Urinary bladder (tissue), 4 donors: ENCODE measurements around the gene KLK15. TPM values are rescaled to one million over a fixed set of nuclear protein-coding genes. Genes with fewer than 3 reads are reported as not detected.

Experiments used
- DNase-seq: peaks from one replicate; pipeline ENCODE4 v3.0.0-alpha.2; 2015; ENCODE audit errors: extremely low spot score
- H3K27ac ChIP-seq: one replicate; pipeline ENCODE4 v1.5.1; 2013; ENCODE audit warnings: low read depth, mild to moderate bottlenecking, moderate library complexity
- H3K36me3 ChIP-seq: one replicate; pipeline ENCODE4 v1.6.1; 2013; ENCODE audit warnings: mild to moderate bottlenecking, moderate library complexity; ENCODE audit not compliant: insufficient read depth
- H3K4me1 ChIP-seq: one replicate; pipeline ENCODE4 v1.6.1; 2013; ENCODE audit warnings: mild to moderate bottlenecking, moderate library complexity; ENCODE audit not compliant: insufficient read depth
- H3K4me3 ChIP-seq: one replicate; pipeline ENCODE4 v1.5.1; 2013; ENCODE audit warnings: low read depth, low read length
- WGBS: extraction: QIAGEN DNeasy Blood & Tissue Kit; methylation state at CpG from one replicate; pipeline ENCODE4 v1.1.7; 2013; 5-methylcytosine and 5-hydroxymethylcytosine counted together
- polyA plus RNA-seq: library from polyadenylated mRNA; stranded (reverse); fragments of 200-250 nt; gene quantifications from one replicate; pipeline ENCODE4 v1.2.3, GENCODE V29; 2013
- small RNA-seq: library from RNA; depleted of rRNA; stranded (forward); fragments of <200 nt; gene quantifications from one replicate; pipeline ENCODE3, GENCODE V24; 2014
- total RNA-seq: library from RNA; depleted of rRNA; stranded (reverse); fragments of >200 nt; gene quantifications from one replicate; pipeline ENCODE4 v1.2.3, GENCODE V29; 2014
- donor health status: healthy with polysubstance abuse.
- donor health status: healthy.

The KLK15 gene
- total and polyA plus RNA-seq, 2 donors: not detected

DNA sequence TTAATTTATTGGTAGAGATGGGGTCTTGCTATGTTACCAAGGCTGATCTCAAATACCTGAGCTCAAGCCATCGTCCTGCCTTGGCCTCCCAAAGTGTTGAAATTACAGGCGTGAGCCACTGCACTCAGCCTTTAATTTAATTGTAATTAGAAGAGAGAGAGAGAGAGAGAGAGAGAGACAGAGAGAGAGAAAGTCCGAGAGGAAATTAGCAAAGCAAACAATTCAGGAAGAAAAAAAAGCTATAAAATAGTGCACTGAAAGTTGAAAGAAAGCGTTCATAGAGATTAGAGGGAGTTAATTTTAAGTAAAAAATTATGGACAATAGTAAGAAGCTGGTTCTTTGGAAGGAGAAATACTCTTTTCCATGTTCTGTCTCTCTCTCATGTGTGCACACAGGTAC is 56.1 kb downstream of the KLK15 start:
- no peak for DNase-seq
- 44% methylated on average over 4 of the region's 4 CpGs for WGBS
- Histone ChIP-seq H3K36me3 (no peaks in the 10 kb centered on the region), H3K4me3 (no peak overlapping the region), H3K4me1 (no peaks in the 10 kb centered on the region), H3K27ac (no peak overlapping the region)

DNA sequence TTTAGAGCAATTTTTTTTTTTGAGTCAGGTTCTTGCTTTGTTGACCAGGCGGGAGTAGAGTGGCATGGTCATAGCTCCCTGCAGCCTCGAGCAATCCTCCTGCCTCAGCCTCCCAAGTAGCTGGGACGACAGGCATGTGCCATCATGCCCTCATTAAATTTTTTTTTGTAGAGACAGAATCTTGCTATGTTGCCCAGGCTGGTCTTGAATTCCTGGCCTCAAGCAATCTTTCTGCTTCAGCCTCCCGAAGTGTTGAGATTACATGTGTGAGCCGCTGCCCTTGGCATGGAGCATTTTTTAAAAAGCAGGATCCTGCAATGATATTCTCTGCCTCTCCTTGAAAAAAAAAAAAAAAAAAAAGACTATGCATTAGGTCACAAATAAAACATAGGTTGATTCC is 57.2 kb downstream of the KLK15 start:
- DNase-seq: no peak

More for the DNA sequence above, 57.2 kb downstream of the KLK15 start:
- WGBS: 85% methylated on average over 5 of the region's 5 CpGs
- Histone ChIP-seq H3K27ac (no peak overlapping the region), H3K4me1 (no peaks in the 10 kb centered on the region), H3K36me3 (no peaks in the 10 kb centered on the region), H3K4me3 (no peak overlapping the region)

Small RNAs within 50 kb of the gene (small RNA-seq; reads per million reads assigned to genes)
- gene SNORD88A (126 reads per million, percentile 97 among the genes with 10 or more reads in this experiment), gene SNORD88B (not detected), gene SNORD88C (not detected)

Other genes with a start within 250 kb of the KLK15 start
- 0.16 TPM for gene SYT3, start 193.7 kb downstream of the KLK15 start, total RNA-seq
- gene SYT3, start 193.7 kb downstream of the KLK15 start, polyA plus RNA-seq: 0.32 TPM
- not detected for gene C19orf81, start 184.1 kb downstream of the KLK15 start, total RNA-seq
- gene C19orf81, start 184.1 kb downstream of the KLK15 start, polyA plus RNA-seq: 0.94 TPM
- gene SHANK1, start 113.8 kb downstream of the KLK15 start, total RNA-seq: 4.3 TPM
- 0.60 TPM for gene SHANK1, start 113.8 kb downstream of the KLK15 start, polyA plus RNA-seq
- 32.4 TPM for gene CLEC11A, start 110.2 kb downstream of the KLK15 start, total RNA-seq
- gene CLEC11A, start 110.2 kb downstream of the KLK15 start, polyA plus RNA-seq: 43.7 TPM
- gene GPR32, start 63.1 kb downstream of the KLK15 start, total RNA-seq: not detected
- gene GPR32, start 63.1 kb downstream of the KLK15 start, polyA plus RNA-seq: not detected
- gene ACP4, start 43.2 kb downstream of the KLK15 start, total RNA-seq: not detected
- not detected for gene ACP4, start 43.2 kb downstream of the KLK15 start, polyA plus RNA-seq
- gene KLK1, start 9.8 kb downstream of the KLK15 start, total RNA-seq: not detected
- 0.39 TPM for gene KLK1, start 9.8 kb downstream of the KLK15 start, polyA plus RNA-seq
- gene KLK3, start 21.3 kb upstream of the KLK15 start, total RNA-seq: not detected
- gene KLK3, start 21.3 kb upstream of the KLK15 start, polyA plus RNA-seq: not detected
- not detected for gene KLK2, start 39.9 kb upstream of the KLK15 start, total RNA-seq
- gene KLK2, start 39.9 kb upstream of the KLK15 start, polyA plus RNA-seq: not detected
- not detected for gene KLK4, start 77.8 kb upstream of the KLK15 start, total RNA-seq
- gene KLK4, start 77.8 kb upstream of the KLK15 start, polyA plus RNA-seq: not detected
- gene KLK5, start 119.5 kb upstream of the KLK15 start, total RNA-seq: not detected
- gene KLK5, start 119.5 kb upstream of the KLK15 start, polyA plus RNA-seq: not detected
- gene KLK6, start 136.0 kb upstream of the KLK15 start, total RNA-seq: not detected
- gene KLK6, start 136.0 kb upstream of the KLK15 start, polyA plus RNA-seq: not detected
- gene KLK7, start 150.3 kb upstream of the KLK15 start, total RNA-seq: 0.32 TPM
- gene KLK7, start 150.3 kb upstream of the KLK15 start, polyA plus RNA-seq: 0.14 TPM
- gene KLK8, start 168.0 kb upstream of the KLK15 start, total RNA-seq: not detected
- not detected for gene KLK8, start 168.0 kb upstream of the KLK15 start, polyA plus RNA-seq
- not detected for gene KLK10, start 186.1 kb upstream of the KLK15 start, total RNA-seq
- 0.33 TPM for gene KLK10, start 186.1 kb upstream of the KLK15 start, polyA plus RNA-seq
- gene KLK11, start 193.0 kb upstream of the KLK15 start, total RNA-seq: not detected
- 0.15 TPM for gene KLK11, start 193.0 kb upstream of the KLK15 start, polyA plus RNA-seq
- gene KLK12, start 201.4 kb upstream of the KLK15 start, total RNA-seq: not detected
- not detected for gene KLK12, start 201.4 kb upstream of the KLK15 start, polyA plus RNA-seq
- gene KLK13, start 231.5 kb upstream of the KLK15 start, total RNA-seq: not detected
- gene KLK13, start 231.5 kb upstream of the KLK15 start, polyA plus RNA-seq: 0.20 TPM
- not detected for gene KLK14, start 249.3 kb upstream of the KLK15 start, total RNA-seq
- 0.29 TPM for gene KLK14, start 249.3 kb upstream of the KLK15 start, polyA plus RNA-seq